Gastroesophageal sphincter (tissue), 3 donors: Measurements from ENCODE around the gene SLC33A1.

Source experiments
- CTCF ChIP-seq, 4 experiments: fragments of 200-600 bp in 2 of 4; fragments of 450-650 bp in 2 of 4; sonication (generic) in 1 of 4; IDR thresholded peaks; one replicate each; pipeline ENCODE4 v1.5.1; 2017 to 2019; ENCODE audit warnings: antibody characterized with exemption in 4 of 4, mild to moderate bottlenecking in 2 of 4, moderate library complexity in 2 of 4
- EP300 ChIP-seq: sonication (generic); formaldehyde crosslinking; IDR thresholded peaks from one replicate; pipeline ENCODE4 v1.6.1; 2017; ENCODE audit warnings: antibody characterized with exemption, mild to moderate bottlenecking
- POLR2A ChIP-seq, 2 donors: fragments of 450-650 bp; IDR thresholded peaks; one replicate each; pipeline ENCODE4 v1.6.1; 2017; ENCODE audit warnings: antibody characterized with exemption in 2 of 2, mild to moderate bottlenecking in 2 of 2, moderate library complexity in 1 of 2

GRCh38 chr3:155876503-155876902 is 22.3 kb upstream of the SLC33A1 start:
- TF ChIP-seq CTCF (IDR thresholded peaks at IDR 0.05) = no peak
- no peak for TF ChIP-seq EP300
- no peak for TF ChIP-seq POLR2A (IDR thresholded peaks at IDR 0.05)
